Esophagus muscularis mucosa (tissue), 4 donors: Measurements from ENCODE around the gene CYP51A1. TPM values are rescaled to one million over a fixed set of nuclear protein-coding genes. Genes with fewer than 3 reads are reported as not detected.

Source experiments
- DNase-seq: peaks from one replicate; pipeline ENCODE4 v3.0.0-alpha.2; 2017; ENCODE audit errors: extremely low spot score
- H3K27ac ChIP-seq, 4 donors: fragments of 200-600 bp; sonication (generic); replicated peaks in 1 of 4; 1 replicate in 3 of 4; 2 replicates in 1 of 4; pipeline ENCODE4 v1.5.1; 2016 to 2019; ENCODE audit warnings: mild to moderate bottlenecking in 1 of 4
- H3K27me3 ChIP-seq, 4 donors: fragments of 200-600 bp; sonication (generic); one replicate each; pipeline versions ENCODE4 v1.5.1 to v1.6.0; 2016 to 2019
- H3K36me3 ChIP-seq, 4 donors: fragments of 200-600 bp; sonication (generic); one replicate each; pipeline ENCODE4 v1.5.1; 2016 to 2019
- H3K4me1 ChIP-seq, 4 donors: fragments of 200-600 bp; sonication (generic); one replicate each; pipeline ENCODE4 v1.5.1; 2016 to 2019
- H3K4me3 ChIP-seq, 4 donors: fragments of 200-600 bp; sonication (generic); 1 replicate in 2 of 4; 2 replicates in 2 of 4; pipeline ENCODE4 v1.5.1; 2016 to 2019; ENCODE audit warnings: mild to moderate bottlenecking in 4 of 4, moderate library complexity in 1 of 4
- H3K9me3 ChIP-seq, 4 donors: fragments of 200-600 bp; sonication (generic); 1 replicate in 3 of 4; 2 replicates in 1 of 4; pipeline ENCODE4 v1.5.1; 2016 to 2019
- EP300 ChIP-seq: sonication (generic); formaldehyde crosslinking; IDR thresholded peaks from one replicate; pipeline ENCODE4 v1.6.1; 2017; ENCODE audit warnings: antibody characterized with exemption
- POLR2A ChIP-seq: fragments of 450-650 bp; IDR thresholded peaks from one replicate; pipeline ENCODE4 v1.6.1; 2017; ENCODE audit warnings: antibody characterized with exemption, moderate library complexity, mild to moderate bottlenecking, low read depth
- POLR2AphosphoS5 ChIP-seq, 2 donors: sonication (generic); formaldehyde crosslinking; IDR thresholded peaks; one replicate each; pipeline ENCODE4 v1.6.1; 2017; ENCODE audit warnings: antibody characterized with exemption in 2 of 2
- WGBS: methylation state at CpG from one replicate; pipeline ENCODE4 v1.1.5; 2018; 5-methylcytosine and 5-hydroxymethylcytosine counted together
- intact Hi-C: fragments of 100-400 bp; cut with DNase I; formaldehyde crosslinking; loops from one replicate; pipeline ENCODE4 v1.15.1; 2023
- total RNA-seq, 4 donors: library from RNA; depleted of rRNA; stranded (reverse); fragments of >200 nt; gene quantifications; one replicate each; pipeline versions ENCODE4 v1.1.0 to v1.2.1, GENCODE V29; 2016
- TF ChIP-seq, protein P1 (sequence below), 3 experiments: fragments of 200-600 bp in 2 of 3; fragments of 450-650 bp in 1 of 3; sonication (generic) in 2 of 3; IDR thresholded peaks; one replicate each; pipeline ENCODE4 v1.5.1; 2017 to 2019; ENCODE audit warnings: antibody characterized with exemption in 3 of 3, mild to moderate bottlenecking in 2 of 3, moderate library complexity in 1 of 3

Gene CYP51A1
- total RNA-seq, 4 donors from 2014 or later = 21.7 to 32.8 (median 27.3) TPM

DNA sequence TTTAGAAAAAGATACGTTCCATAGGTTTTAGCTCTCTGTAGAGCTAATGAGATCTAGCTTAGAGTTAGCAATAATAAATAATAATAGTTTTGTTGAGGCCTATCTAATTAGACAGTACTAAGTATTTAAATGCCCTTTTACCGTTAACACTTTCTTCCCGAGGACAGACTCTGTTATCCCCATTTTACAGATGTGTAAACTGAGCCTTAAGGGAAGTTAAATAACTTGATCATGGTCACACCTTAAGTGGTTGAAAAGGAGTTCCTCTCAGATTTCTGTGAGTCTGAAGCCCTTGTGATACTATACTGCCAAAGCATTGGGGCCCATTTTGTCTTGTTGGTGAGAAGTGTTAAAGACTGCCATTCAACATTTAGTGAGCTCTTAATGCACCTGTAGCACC lies 61.6 kb downstream of the CYP51A1 start:
- H3K4me3 ChIP-seq = no peak overlapping the region
- H3K9me3 ChIP-seq = no peaks in the 10 kb centered on the region
- no peaks in the 10 kb centered on the region for H3K4me1 ChIP-seq
- intact Hi-C loops = no loop called here
- no peak overlapping the region for H3K27ac ChIP-seq
- no peak for TF ChIP-seq POLR2AphosphoS5 (IDR thresholded peaks at IDR 0.05)
- TF ChIP-seq POLR2A = no peak
- TF ChIP-seq, protein P1, sequence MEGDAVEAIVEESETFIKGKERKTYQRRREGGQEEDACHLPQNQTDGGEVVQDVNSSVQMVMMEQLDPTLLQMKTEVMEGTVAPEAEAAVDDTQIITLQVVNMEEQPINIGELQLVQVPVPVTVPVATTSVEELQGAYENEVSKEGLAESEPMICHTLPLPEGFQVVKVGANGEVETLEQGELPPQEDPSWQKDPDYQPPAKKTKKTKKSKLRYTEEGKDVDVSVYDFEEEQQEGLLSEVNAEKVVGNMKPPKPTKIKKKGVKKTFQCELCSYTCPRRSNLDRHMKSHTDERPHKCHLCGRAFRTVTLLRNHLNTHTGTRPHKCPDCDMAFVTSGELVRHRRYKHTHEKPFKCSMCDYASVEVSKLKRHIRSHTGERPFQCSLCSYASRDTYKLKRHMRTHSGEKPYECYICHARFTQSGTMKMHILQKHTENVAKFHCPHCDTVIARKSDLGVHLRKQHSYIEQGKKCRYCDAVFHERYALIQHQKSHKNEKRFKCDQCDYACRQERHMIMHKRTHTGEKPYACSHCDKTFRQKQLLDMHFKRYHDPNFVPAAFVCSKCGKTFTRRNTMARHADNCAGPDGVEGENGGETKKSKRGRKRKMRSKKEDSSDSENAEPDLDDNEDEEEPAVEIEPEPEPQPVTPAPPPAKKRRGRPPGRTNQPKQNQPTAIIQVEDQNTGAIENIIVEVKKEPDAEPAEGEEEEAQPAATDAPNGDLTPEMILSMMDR (IDR thresholded peaks at IDR 0.05) = no peak
- TF ChIP-seq EP300 = no peak
- peaks cover 5 to 75% (median 47%) of the 10 kb centered on the region in 4 donors for H3K36me3 ChIP-seq
- no peaks in the 10 kb centered on the region for H3K27me3 ChIP-seq
- WGBS = 94% methylated on average over 3 of the region's 3 CpGs
- DNase-seq = no peak

GRCh38 chr7:92072121-92072520 lies 62.2 kb downstream of the CYP51A1 start:
- no peak overlapping the region for H3K4me3 ChIP-seq
- TF ChIP-seq POLR2A (no peak), EP300 (no peak), POLR2AphosphoS5 (IDR thresholded peaks at IDR 0.05) (no peak)
- TF ChIP-seq, protein P1 (IDR thresholded peaks at IDR 0.05) = no peak
- DNase-seq = no peak
- H3K4me1 ChIP-seq = no peaks in the 10 kb centered on the region
- no peaks in the 10 kb centered on the region for H3K27me3 ChIP-seq
- 100% methylated on average over 1 of the region's 1 CpG for WGBS
- H3K9me3 ChIP-seq = no peaks in the 10 kb centered on the region
- intact Hi-C loops = no loop called here
- peaks cover 8 to 75% (median 48%) of the 10 kb centered on the region in 4 donors for H3K36me3 ChIP-seq
- no peak overlapping the region for H3K27ac ChIP-seq

GRCh38 chr7:92071032-92071431 lies 63.2 kb downstream of the CYP51A1 start:
- Histone ChIP-seq H3K4me3 (no peak overlapping the region), H3K4me1 (no peaks in the 10 kb centered on the region), H3K27me3 (no peaks in the 10 kb centered on the region), H3K36me3 (peaks cover 13 to 70% (median 53%) of the 10 kb centered on the region in 4 donors), H3K27ac (no peak overlapping the region), H3K9me3 (no peaks in the 10 kb centered on the region)
- intact Hi-C loops = no loop called here
- DNase-seq = no peak
- TF ChIP-seq EP300 (no peak), POLR2AphosphoS5 (IDR thresholded peaks at IDR 0.05) (no peak), POLR2A (no peak)
- TF ChIP-seq, protein P1 (IDR thresholded peaks at IDR 0.05) = no peak
- 82% methylated on average over 5 of the region's 5 CpGs for WGBS

DNA sequence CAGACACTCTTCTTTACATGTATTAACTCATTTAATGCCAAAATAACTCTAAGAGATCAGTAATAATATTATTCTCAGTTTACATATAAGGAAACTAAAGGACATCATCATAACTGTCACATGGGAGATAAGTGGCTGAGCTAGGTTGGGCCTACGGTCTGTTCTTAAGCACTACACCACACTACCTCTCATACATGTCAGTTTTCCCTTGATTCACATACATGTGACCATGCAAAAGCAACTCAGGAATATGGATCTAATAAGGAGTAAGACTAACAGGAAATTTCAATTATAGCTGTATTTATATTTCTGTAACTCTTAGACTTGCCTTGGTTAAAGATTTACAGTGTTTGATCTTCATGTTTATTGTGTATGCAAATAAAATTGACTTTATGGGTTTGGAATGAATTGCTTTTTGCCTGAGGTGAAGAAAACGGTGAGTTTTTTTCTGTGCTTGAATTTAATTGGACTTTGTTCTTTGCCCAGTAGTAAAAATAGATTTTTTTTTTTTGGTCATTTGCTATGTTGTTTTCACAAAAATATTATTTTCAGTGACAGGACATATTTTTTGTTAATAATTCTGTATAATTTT lies 69.7 kb downstream of the CYP51A1 start:
- intact Hi-C loops = no loop called here
- peaks cover 8 to 59% (median 28%) of the 10 kb centered on the region in 4 donors for H3K36me3 ChIP-seq
- WGBS = 89% methylated on average over 2 of the region's 2 CpGs

More for the DNA sequence above, 69.7 kb downstream of the CYP51A1 start:
- H3K4me1 ChIP-seq = peaks cover 0 to 17% (median 4%) of the 10 kb centered on the region in 4 donors
- TF ChIP-seq POLR2AphosphoS5 (IDR thresholded peaks at IDR 0.05) (no peak), EP300 (no peak), POLR2A (no peak)
- TF ChIP-seq, protein P1 (IDR thresholded peaks at IDR 0.05) = no peak
- H3K27me3 ChIP-seq = no peaks in the 10 kb centered on the region
- no peaks in the 10 kb centered on the region for H3K9me3 ChIP-seq
- no peak for DNase-seq
- no peak overlapping the region for H3K27ac ChIP-seq
- H3K4me3 ChIP-seq = no peak overlapping the region

Other genes starting within 250 kb of the CYP51A1 start
- gene AKAP9, start 193.6 kb downstream of the CYP51A1 start, total RNA-seq = 10 to 100 TPM; 33.6 to 60.2 (median 39.3) TPM
- gene LRRD1, start 44.7 kb upstream of the CYP51A1 start, total RNA-seq = under 1 TPM in 1 of 4 donors, not detected in 3; 0.19 TPM
- 10 to 100 TPM; 48.1 to 57.5 (median 52.4) TPM for gene KRIT1, start 111.4 kb upstream of the CYP51A1 start, total RNA-seq
- gene ANKIB1, start 111.5 kb upstream of the CYP51A1 start, total RNA-seq = 10 to 100 TPM; 25.8 to 37.8 (median 28.6) TPM